HepG2 (cell line): ENCODE data around the gene IRF7. TPM values are rescaled to one million over a fixed set of nuclear protein-coding genes. Genes with fewer than 3 reads are reported as not detected.

Experiments
- E2F5 ChIP-seq: sonication (generic); formaldehyde crosslinking; conservative IDR thresholded peaks from 2 replicates; pipeline ENCODE4 v1.4.0; 2020; ENCODE audit warnings: missing genetic modification reagents
- GABPB1 ChIP-seq: IDR thresholded peaks from 2 replicates; pipeline ENCODE4 v1.6.1; 2016; ENCODE audit warnings: mild to moderate bottlenecking, missing genetic modification reagents, moderate library complexity, missing compliant biosample characterization
- HIC2 ChIP-seq: sonication (generic); formaldehyde crosslinking; IDR thresholded peaks from 2 replicates; pipeline ENCODE4 v1.9.0; 2022; ENCODE audit warnings: low read depth, missing genetic modification reagents
- HNRNPL ChIP-seq: fragments of 200-400 bp; formaldehyde crosslinking; IDR thresholded peaks from 2 replicates; pipeline ENCODE4 v1.6.1; 2017; ENCODE audit warnings: mild to moderate bottlenecking, low read depth, low read length
- KDM4B ChIP-seq: sonication (generic); formaldehyde crosslinking; IDR thresholded peaks from 2 replicates; pipeline ENCODE4 v1.4.0; 2020; ENCODE audit warnings: missing genetic modification reagents
- KDM6A ChIP-seq: IDR thresholded peaks from 2 replicates; pipeline ENCODE4 v1.6.1; 2016; ENCODE audit warnings: low read depth
- KLF16 ChIP-seq, 2 experiments: sonication (generic) in 1 of 2; formaldehyde crosslinking in 1 of 2; IDR thresholded peaks; 2 replicates each; pipeline versions ENCODE4 v1.6.1 to v1.8.0; 2016 to 2023; ENCODE audit warnings: missing genetic modification reagents in 2 of 2, missing compliant biosample characterization in 1 of 2
- LCORL ChIP-seq, 2 experiments: fragments of 450-650 bp in 1 of 2; sonication (generic) in 1 of 2; formaldehyde crosslinking in 1 of 2; IDR thresholded peaks; 2 replicates each; pipeline versions ENCODE4 v1.5.0 to v1.6.1; 2017 to 2020; ENCODE audit warnings: antibody characterized with exemption in 1 of 2, missing genetic modification reagents in 1 of 2
- NR2F1 ChIP-seq, 2 experiments: fragments of 450-650 bp in 1 of 2; formaldehyde crosslinking in 1 of 2; IDR thresholded peaks; 2 replicates each; pipeline versions ENCODE4 v1.5.0 to v1.6.1; 2016 to 2020; ENCODE audit warnings: mild to moderate bottlenecking in 1 of 2, missing compliant biosample characterization in 1 of 2, missing genetic modification reagents in 1 of 2, moderate library complexity in 1 of 2
- NR2F6 ChIP-seq, 2 experiments: IDR thresholded peaks; 2 replicates each; pipeline ENCODE4 v1.6.1; 2016; ENCODE audit warnings: antibody characterized with exemption in 1 of 2, mild to moderate bottlenecking in 1 of 2
- NR3C1 ChIP-seq: sonication (generic); formaldehyde crosslinking; IDR thresholded peaks from 2 replicates; pipeline ENCODE4 v1.4.0; 2020; ENCODE audit warnings: missing genetic modification reagents
- PPARG ChIP-seq: conservative IDR thresholded peaks from 2 replicates; pipeline ENCODE4 v1.6.1; 2016; ENCODE audit warnings: missing biosample characterization, missing genetic modification reagents
- REPIN1 ChIP-seq: sonication (generic); formaldehyde crosslinking; IDR thresholded peaks from 2 replicates; pipeline ENCODE4 v1.8.0; 2022; ENCODE audit warnings: missing genetic modification reagents, low read depth, mild to moderate bottlenecking, borderline replicate concordance
- SCMH1 ChIP-seq: sonication (generic); formaldehyde crosslinking; IDR thresholded peaks from 2 replicates; pipeline ENCODE4 v1.9.0; 2021; ENCODE audit warnings: missing genetic modification reagents, mild to moderate bottlenecking, borderline replicate concordance
- SMC3 ChIP-seq: IDR thresholded peaks from 2 replicates; pipeline ENCODE4 v1.6.1; 2011; ENCODE audit warnings: low read length, improper control_type of control experiment
- SOX5 ChIP-seq: IDR thresholded peaks from 2 replicates; pipeline ENCODE4 v1.6.1; 2016; ENCODE audit warnings: borderline replicate concordance
- STAT6 ChIP-seq: sonication (generic); formaldehyde crosslinking; IDR thresholded peaks from 2 replicates; pipeline ENCODE4 v1.4.0; 2020; ENCODE audit warnings: missing genetic modification reagents, mild to moderate bottlenecking, borderline replicate concordance
- TBX2 ChIP-seq: sonication (generic); formaldehyde crosslinking; IDR thresholded peaks from 2 replicates; pipeline ENCODE4 v1.5.0; 2020; ENCODE audit warnings: missing genetic modification reagents, mild to moderate bottlenecking, borderline replicate concordance
- TP53 ChIP-seq: sonication (generic); formaldehyde crosslinking; conservative IDR thresholded peaks from 2 replicates; pipeline ENCODE4 v1.4.0; 2020; ENCODE audit warnings: missing genetic modification reagents
- ZC3H13 ChIP-seq: sonication (generic); formaldehyde crosslinking; IDR thresholded peaks from 2 replicates; pipeline ENCODE4 v1.8.1; 2023; ENCODE audit warnings: mild to moderate bottlenecking, missing genetic modification reagents, moderate library complexity
- ZNF329 ChIP-seq: sonication (generic); formaldehyde crosslinking; IDR thresholded peaks from 2 replicates; pipeline ENCODE4 v1.9.0; 2021; ENCODE audit warnings: low read depth, mild to moderate bottlenecking, missing genetic modification reagents
- ZNF441 ChIP-seq: sonication (generic); formaldehyde crosslinking; IDR thresholded peaks from 2 replicates; pipeline ENCODE4 v1.7.0; 2021; ENCODE audit warnings: missing genetic modification reagents, borderline replicate concordance
- ZNF501 ChIP-seq: sonication (generic); formaldehyde crosslinking; IDR thresholded peaks from 2 replicates; pipeline ENCODE4 v1.5.1; 2020; ENCODE audit warnings: mild to moderate bottlenecking, moderate library complexity, missing genetic modification reagents
- ZNF563 ChIP-seq: sonication (generic); formaldehyde crosslinking; IDR thresholded peaks from 2 replicates; pipeline ENCODE4 v1.8.0; 2022; ENCODE audit warnings: mild to moderate bottlenecking, moderate library complexity, missing genetic modification reagents
- ZNF781 ChIP-seq: sonication (generic); formaldehyde crosslinking; IDR thresholded peaks from 2 replicates; pipeline ENCODE4 v1.5.1; 2020; ENCODE audit warnings: borderline replicate concordance, mild to moderate bottlenecking, missing genetic modification reagents; ENCODE audit errors: not compliant biosample characterization
- polyA plus RNA-seq, 8 experiments: library from polyadenylated mRNA; depleted of rRNA in 3 of 8; stranded (reverse) in 7 of 8; unstranded in 1 of 8; fragments of >200 nt; fragmentation: Illumina TruSeq in 4 of 8; extraction: Trizol in 4 of 8; gene quantifications; 2 replicates each; pipeline versions ENCODE4 v1.2.1 to v1.2.3, GENCODE V29; 2011 to 2016; ENCODE audit warnings: low read depth in 4 of 8, missing spikeins in 1 of 8, mixed read lengths in 1 of 8; ENCODE audit not compliant: insufficient read depth in 1 of 8
- total RNA-seq, 5 experiments: library from RNA; depleted of rRNA; stranded (reverse); fragments of >200 nt; fragmentation: Illumina TruSeq; extraction: Trizol; gene quantifications; 2 replicates each; pipeline ENCODE4 v1.2.3, GENCODE V29; 2016; ENCODE audit warnings: low read depth in 1 of 5

The IRF7 gene
- total and polyA plus RNA-seq, 2 of the 13 experiments (the other 11 are each of a cell fraction or from before 2014, with no cell fraction given): not detected

GRCh38 chr11:662689-663274 lies 47.0 kb upstream of the IRF7 start (continued):
- TF ChIP-seq PPARG (no peak), ZNF563 (CRISPR knock-in tag) (no peak), REPIN1 (CRISPR knock-in tag) (no peak), NR2F1 (CRISPR knock-in tag; IDR thresholded peaks at IDR 0.05) (0 out of 4 replicates have a peak, but pooled peaks of 1 of the 2 experiments have one; percentile 28), SMC3 (peak; percentile 44; the same call in 1 of the 2 replicates), NR3C1 (CRISPR knock-in tag) (no peak), STAT6 (CRISPR knock-in tag) (no peak), ZNF501 (peak; percentile 54; the same call in 1 of the 2 replicates), SOX5 (CRISPR knock-in tag) (no peak), ZNF441 (CRISPR knock-in tag) (no peak), LCORL (IDR thresholded peaks at IDR 0.05) (no peak), LCORL (CRISPR knock-in tag; IDR thresholded peaks at IDR 0.05) (no peak), HNRNPL (peak; percentile 96), GABPB1 (CRISPR knock-in tag) (0 out of 2 replicates have a peak, but pooled peaks have one; percentile 22), ZNF329 (CRISPR knock-in tag) (no peak), KDM4B (CRISPR knock-in tag) (no peak), TBX2 (CRISPR knock-in tag) (no peak), SCMH1 (CRISPR knock-in tag) (no peak), HIC2 (CRISPR knock-in tag) (peak; percentile 79; the same call in 1 of the 2 replicates), ZNF781 (peak; percentile 37), ZC3H13 (no peak), TP53 (no peak), KDM6A (CRISPR knock-in tag) (no peak), NR2F6 (IDR thresholded peaks at IDR 0.05) (peak; percentile 53; the same call in 1 of the 2 replicates), NR2F6 (CRISPR knock-in tag; IDR thresholded peaks at IDR 0.05) (peak; percentile 81), KLF16 (CRISPR knock-in tag; IDR thresholded peaks at IDR 0.05) (0 out of 4 replicates have a peak, but pooled peaks of 1 of the 2 experiments have one; percentile 23), E2F5 (CRISPR knock-in tag) (no peak)
